ENCODE data around the gene UGT1A6. TPM values are rescaled to one million over a fixed set of nuclear protein-coding genes. Genes with fewer than 3 reads are reported as not detected.

Gene UGT1A6
- total RNA-seq, 1 experiment from 2014 or later, result not detected

- POLR2A ChIA-PET, result no interaction called here
- no peak for TF ChIP-seq HMGA2 (CRISPR knock-in tag; IDR thresholded peaks at IDR 0.05)
- no peak for TF ChIP-seq PRRX2 (CRISPR knock-in tag; IDR thresholded peaks at IDR 0.05)
- H3K9me3 Mint-ChIP-seq, result peaks cover 6% of the 10 kb centered on the region
- no peak for ATAC-seq
- H3K4me3 Mint-ChIP-seq, result no peak overlapping the region
- H3K27me3 Mint-ChIP-seq (ENCODE audit: low read depth), result no peaks in the 10 kb centered on the region; the same call in 1 of the 2 replicates
- H3K4me1 Mint-ChIP-seq, result no peaks in the 10 kb centered on the region
- CTCF ChIA-PET, result interaction anchor here (1.2 kb wide), 1 partner anchor 352 kb away, joined by 4 read pairs; no protein-coding TSS in a partner anchor
- H3K36me3 Mint-ChIP-seq, result no peaks in the 10 kb centered on the region
- DNase-seq (ENCODE audit: low spot score), result no peak
- no peak overlapping the region for H3K27ac Mint-ChIP-seq
Measured at GRCh38 chr2:233795735-233796171, 103.1 kb downstream of the UGT1A6 start.

DNA sequence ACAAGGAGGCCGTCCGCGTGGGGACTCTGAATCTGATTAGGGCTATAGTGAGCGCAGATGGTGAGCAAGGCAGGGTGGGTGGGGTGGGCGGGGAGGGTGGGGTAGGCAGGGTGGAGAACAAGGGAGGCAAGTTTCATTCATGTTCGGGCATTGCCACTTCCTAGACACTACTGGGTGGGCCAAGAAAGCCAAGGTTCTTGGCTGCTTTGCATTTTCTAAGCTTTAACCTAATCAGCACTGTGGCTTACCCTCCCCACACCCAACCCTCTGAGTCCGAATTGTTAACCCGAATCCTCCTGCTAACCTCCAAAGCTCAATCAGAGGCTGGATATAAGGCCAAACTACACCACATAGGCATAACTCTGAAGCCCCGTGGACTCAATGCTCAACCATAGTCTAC lies 103.6 kb downstream of the UGT1A6 start:
- ATAC-seq (no peak), DNase-seq (ENCODE audit: low spot score) (no peak)
- no peaks in the 10 kb centered on the region; the same call in 1 of the 2 replicates for H3K27me3 Mint-ChIP-seq (ENCODE audit: low read depth)
- ChIA-PET POLR2A (no interaction called here), CTCF (interaction anchor here (1.2 kb wide), 1 partner anchor 353 kb away, joined by 4 read pairs; no protein-coding TSS in a partner anchor)
- no peak overlapping the region for H3K27ac Mint-ChIP-seq
- no peaks in the 10 kb centered on the region for H3K36me3 Mint-ChIP-seq
- H3K4me1 Mint-ChIP-seq, result no peaks in the 10 kb centered on the region
- TF ChIP-seq PRRX2 (CRISPR knock-in tag; IDR thresholded peaks at IDR 0.05) (no peak), ZNF232 (CRISPR knock-in tag; IDR thresholded peaks at IDR 0.05) (no peak), ZNF423 (CRISPR knock-in tag; IDR thresholded peaks at IDR 0.05) (no peak), ZNF416 (CRISPR knock-in tag; IDR thresholded peaks at IDR 0.05) (no peak), MYBL2 (CRISPR knock-in tag; IDR thresholded peaks at IDR 0.05) (no peak), JAZF1 (CRISPR knock-in tag; IDR thresholded peaks at IDR 0.05) (no peak), SMAD3 (CRISPR knock-in tag; IDR thresholded peaks at IDR 0.05; ENCODE audit: borderline replicate concordance) (no peak), ZMAT4 (CRISPR knock-in tag; IDR thresholded peaks at IDR 0.05) (no peak), NFYB (CRISPR knock-in tag; conservative IDR thresholded peaks at IDR 0.05; ENCODE audit: low read depth) (no peak)
- TF ChIP-seq, protein P1, sequence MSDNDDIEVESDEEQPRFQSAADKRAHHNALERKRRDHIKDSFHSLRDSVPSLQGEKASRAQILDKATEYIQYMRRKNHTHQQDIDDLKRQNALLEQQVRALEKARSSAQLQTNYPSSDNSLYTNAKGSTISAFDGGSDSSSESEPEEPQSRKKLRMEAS (CRISPR knock-in tag; IDR thresholded peaks at IDR 0.05), result no peak
- TF ChIP-seq, protein P2, sequence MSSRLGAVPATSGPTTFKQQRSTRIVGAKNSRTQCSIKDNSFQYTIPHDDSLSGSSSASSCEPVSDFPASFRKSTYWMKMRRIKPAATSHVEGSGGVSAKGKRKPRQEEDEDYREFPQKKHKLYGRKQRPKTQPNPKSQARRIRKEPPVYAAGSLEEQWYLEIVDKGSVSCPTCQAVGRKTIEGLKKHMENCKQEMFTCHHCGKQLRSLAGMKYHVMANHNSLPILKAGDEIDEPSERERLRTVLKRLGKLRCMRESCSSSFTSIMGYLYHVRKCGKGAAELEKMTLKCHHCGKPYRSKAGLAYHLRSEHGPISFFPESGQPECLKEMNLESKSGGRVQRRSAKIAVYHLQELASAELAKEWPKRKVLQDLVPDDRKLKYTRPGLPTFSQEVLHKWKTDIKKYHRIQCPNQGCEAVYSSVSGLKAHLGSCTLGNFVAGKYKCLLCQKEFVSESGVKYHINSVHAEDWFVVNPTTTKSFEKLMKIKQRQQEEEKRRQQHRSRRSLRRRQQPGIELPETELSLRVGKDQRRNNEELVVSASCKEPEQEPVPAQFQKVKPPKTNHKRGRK (CRISPR knock-in tag; IDR thresholded peaks at IDR 0.05; ENCODE audit: borderline replicate concordance), result no peak
- TF ChIP-seq, protein P3, sequence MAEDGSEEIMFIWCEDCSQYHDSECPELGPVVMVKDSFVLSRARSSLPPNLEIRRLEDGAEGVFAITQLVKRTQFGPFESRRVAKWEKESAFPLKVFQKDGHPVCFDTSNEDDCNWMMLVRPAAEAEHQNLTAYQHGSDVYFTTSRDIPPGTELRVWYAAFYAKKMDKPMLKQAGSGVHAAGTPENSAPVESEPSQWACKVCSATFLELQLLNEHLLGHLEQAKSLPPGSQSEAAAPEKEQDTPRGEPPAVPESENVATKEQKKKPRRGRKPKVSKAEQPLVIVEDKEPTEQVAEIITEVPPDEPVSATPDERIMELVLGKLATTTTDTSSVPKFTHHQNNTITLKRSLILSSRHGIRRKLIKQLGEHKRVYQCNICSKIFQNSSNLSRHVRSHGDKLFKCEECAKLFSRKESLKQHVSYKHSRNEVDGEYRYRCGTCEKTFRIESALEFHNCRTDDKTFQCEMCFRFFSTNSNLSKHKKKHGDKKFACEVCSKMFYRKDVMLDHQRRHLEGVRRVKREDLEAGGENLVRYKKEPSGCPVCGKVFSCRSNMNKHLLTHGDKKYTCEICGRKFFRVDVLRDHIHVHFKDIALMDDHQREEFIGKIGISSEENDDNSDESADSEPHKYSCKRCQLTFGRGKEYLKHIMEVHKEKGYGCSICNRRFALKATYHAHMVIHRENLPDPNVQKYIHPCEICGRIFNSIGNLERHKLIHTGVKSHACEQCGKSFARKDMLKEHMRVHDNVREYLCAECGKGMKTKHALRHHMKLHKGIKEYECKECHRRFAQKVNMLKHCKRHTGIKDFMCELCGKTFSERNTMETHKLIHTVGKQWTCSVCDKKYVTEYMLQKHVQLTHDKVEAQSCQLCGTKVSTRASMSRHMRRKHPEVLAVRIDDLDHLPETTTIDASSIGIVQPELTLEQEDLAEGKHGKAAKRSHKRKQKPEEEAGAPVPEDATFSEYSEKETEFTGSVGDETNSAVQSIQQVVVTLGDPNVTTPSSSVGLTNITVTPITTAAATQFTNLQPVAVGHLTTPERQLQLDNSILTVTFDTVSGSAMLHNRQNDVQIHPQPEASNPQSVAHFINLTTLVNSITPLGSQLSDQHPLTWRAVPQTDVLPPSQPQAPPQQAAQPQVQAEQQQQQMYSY (CRISPR knock-in tag; IDR thresholded peaks at IDR 0.05), result no peak
- TF ChIP-seq, protein P4, sequence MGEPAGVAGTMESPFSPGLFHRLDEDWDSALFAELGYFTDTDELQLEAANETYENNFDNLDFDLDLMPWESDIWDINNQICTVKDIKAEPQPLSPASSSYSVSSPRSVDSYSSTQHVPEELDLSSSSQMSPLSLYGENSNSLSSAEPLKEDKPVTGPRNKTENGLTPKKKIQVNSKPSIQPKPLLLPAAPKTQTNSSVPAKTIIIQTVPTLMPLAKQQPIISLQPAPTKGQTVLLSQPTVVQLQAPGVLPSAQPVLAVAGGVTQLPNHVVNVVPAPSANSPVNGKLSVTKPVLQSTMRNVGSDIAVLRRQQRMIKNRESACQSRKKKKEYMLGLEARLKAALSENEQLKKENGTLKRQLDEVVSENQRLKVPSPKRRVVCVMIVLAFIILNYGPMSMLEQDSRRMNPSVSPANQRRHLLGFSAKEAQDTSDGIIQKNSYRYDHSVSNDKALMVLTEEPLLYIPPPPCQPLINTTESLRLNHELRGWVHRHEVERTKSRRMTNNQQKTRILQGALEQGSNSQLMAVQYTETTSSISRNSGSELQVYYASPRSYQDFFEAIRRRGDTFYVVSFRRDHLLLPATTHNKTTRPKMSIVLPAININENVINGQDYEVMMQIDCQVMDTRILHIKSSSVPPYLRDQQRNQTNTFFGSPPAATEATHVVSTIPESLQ (CRISPR knock-in tag; IDR thresholded peaks at IDR 0.05), result no peak
- TF ChIP-seq, protein P5, sequence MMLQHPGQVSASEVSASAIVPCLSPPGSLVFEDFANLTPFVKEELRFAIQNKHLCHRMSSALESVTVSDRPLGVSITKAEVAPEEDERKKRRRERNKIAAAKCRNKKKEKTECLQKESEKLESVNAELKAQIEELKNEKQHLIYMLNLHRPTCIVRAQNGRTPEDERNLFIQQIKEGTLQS (CRISPR knock-in tag; conservative IDR thresholded peaks at IDR 0.05), result no peak
- H3K4me3 Mint-ChIP-seq, result no peak overlapping the region
- H3K9me3 Mint-ChIP-seq, result peaks cover 6% of the 10 kb centered on the region
